ENCODE measurements around the gene CD151.
A peak's percentile ranks its signal among the peaks of the same experiment; 100 is the strongest.

CD151 gene

DNA sequence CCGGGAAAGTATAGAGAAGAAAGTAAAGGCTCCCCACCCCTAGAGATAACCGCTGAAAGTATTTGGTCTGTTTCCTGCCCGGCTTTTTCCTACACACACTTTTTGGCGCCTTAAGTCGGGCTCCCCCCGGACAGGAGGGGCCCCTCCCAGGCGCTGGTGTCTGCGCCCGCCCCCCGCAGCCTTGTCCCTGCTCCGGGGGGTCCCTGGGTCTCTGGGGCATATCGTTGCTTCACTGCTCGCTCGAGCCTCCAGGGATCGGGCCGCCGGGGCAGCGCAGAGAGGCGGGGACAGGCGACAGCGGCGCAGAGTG, 6.0 kb upstream of the CD151 start:
- no peak for DNase-seq (ENCODE audit: low spot score)
- Mint-ChIP-seq H3K4me1 (ENCODE audit: low read depth) (peaks cover 12% of the 10 kb centered on the region), H3K27me3 (ENCODE audit: low read depth) (peaks cover 36% of the 10 kb centered on the region), H3K36me3 (ENCODE audit: low read depth) (peaks cover 10% of the 10 kb centered on the region), H3K27ac (peak overlapping the region; percentile 78), H3K9me3 (no peaks in the 10 kb centered on the region), H3K4me3 (peak overlapping the region; percentile 81)

DNA sequence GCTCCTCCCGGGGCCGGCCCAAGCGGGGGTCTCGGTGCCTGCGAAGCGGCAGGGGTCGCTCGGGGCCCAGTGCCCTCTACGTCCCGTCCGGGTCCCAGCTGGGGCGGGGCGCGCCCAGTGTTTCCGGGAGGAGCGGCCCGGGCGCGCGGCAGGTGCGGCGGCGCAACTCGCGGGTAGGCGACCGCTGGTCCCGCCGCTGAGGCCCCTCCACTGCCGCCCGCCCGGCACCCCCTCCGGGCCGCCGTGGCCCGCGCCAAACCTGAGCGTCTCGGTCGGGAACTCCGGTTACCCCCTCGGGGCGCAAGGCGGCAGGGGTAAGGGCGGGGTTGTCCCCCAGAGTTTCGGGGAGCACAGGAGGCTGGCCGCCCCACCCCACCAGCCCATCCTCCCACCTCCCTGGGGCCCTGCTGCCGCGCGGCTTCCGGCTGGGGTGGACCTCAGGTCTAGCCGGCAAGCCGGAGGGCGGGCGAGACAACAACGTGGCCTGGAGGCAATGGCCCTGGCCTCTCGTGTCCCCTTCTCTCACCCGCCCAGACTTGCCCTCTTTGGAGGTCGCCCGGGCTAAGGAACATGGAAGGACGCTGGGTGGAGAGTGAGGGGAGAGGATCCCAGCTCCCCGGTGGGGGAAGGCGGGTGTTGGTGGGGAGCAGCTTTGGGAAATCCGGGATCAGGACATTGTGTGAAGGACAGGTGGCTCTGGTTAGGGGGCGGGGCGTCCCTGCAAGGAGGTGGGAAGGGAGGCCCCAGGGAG, 5.4 kb upstream of the CD151 start:
- Mint-ChIP-seq H3K27ac (peak overlapping the region; percentile 21), H3K4me3 (peak overlapping the region; percentile 76), H3K9me3 (no peaks in the 10 kb centered on the region), H3K36me3 (ENCODE audit: low read depth) (peaks cover 10% of the 10 kb centered on the region), H3K27me3 (ENCODE audit: low read depth) (peaks cover 37% of the 10 kb centered on the region), H3K4me1 (ENCODE audit: low read depth) (peaks cover 12% of the 10 kb centered on the region)
- no peak for DNase-seq (ENCODE audit: low spot score)

DNA sequence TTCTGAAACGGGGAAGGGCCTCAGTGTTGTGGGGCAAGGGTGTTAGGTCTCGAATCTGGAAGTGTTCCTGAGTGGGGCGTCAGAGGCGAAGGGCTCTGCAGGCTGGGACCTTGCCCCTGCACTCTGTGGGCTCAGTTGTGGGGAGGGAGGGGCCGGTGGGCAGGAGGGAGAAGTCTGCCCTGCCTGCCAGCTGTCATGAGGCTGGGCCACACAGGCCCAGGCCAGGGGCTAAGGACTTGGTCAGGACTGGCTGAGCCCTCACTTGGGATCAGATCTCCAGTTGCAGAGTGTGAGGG, 4.9 kb upstream of the CD151 start, which contains the start of gene CRACR2B:
TSS of gene CRACR2B (plus strand) at position 23 of the 296 bp plus-strand sequence. CDS start 689 bp downstream, outside the sequence.
- DNase-seq (ENCODE audit: low spot score): no peak
- H3K4me3 Mint-ChIP-seq: peak within 1 kb of the TSS; percentile 81
- peaks cover 12% of the 10 kb centered on the region for H3K4me1 Mint-ChIP-seq (ENCODE audit: low read depth)
- H3K27me3 Mint-ChIP-seq (ENCODE audit: low read depth): peaks cover 37% of the 10 kb centered on the region
- H3K27ac Mint-ChIP-seq: peak within 1 kb of the TSS; percentile 78
- H3K36me3 Mint-ChIP-seq (ENCODE audit: low read depth): peaks cover 10% of the 10 kb centered on the region
- no peaks in the 10 kb centered on the region for H3K9me3 Mint-ChIP-seq

DNA sequence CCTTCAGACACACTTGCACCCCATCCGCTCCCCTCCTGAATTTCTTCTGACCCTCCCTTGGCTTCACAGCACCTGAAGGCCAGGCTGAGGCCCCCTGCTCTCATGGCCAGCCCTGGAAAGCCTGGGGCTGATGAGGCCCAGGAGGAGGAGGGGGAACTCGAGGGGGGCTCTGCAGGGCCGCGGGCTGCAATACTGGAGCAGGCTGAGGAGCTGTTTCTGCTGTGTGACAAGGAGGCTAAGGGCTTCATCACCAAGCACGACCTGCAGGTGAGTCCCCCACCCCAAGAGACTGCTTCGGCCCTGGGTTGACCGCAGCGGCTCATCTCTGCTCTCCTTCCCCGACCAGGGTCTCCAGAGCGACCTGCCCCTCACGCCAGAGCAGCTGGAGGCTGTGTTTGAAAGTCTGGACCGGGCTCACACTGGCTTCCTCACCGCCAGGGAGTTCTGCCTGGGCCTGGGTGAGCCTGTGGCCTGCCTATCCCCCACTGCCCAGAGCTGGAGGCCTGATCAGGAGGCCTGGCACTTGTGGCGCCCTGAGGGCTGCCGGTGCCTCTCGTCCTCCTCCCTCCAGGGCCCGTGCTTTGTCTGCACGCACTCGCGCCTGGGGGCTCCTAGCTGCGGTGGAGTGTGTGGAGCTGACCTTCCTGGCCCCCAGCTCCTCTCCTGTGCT, 4.1 kb upstream of the CD151 start:
- peak overlapping the region; percentile 76 for H3K4me3 Mint-ChIP-seq
- H3K27me3 Mint-ChIP-seq (ENCODE audit: low read depth): peaks cover 37% of the 10 kb centered on the region
- DNase-seq (ENCODE audit: low spot score): no peak
- peaks cover 9% of the 10 kb centered on the region for H3K36me3 Mint-ChIP-seq (ENCODE audit: low read depth)
- H3K4me1 Mint-ChIP-seq (ENCODE audit: low read depth): peaks cover 12% of the 10 kb centered on the region
- no peak overlapping the region for H3K27ac Mint-ChIP-seq
- H3K9me3 Mint-ChIP-seq: no peaks in the 10 kb centered on the region

DNA sequence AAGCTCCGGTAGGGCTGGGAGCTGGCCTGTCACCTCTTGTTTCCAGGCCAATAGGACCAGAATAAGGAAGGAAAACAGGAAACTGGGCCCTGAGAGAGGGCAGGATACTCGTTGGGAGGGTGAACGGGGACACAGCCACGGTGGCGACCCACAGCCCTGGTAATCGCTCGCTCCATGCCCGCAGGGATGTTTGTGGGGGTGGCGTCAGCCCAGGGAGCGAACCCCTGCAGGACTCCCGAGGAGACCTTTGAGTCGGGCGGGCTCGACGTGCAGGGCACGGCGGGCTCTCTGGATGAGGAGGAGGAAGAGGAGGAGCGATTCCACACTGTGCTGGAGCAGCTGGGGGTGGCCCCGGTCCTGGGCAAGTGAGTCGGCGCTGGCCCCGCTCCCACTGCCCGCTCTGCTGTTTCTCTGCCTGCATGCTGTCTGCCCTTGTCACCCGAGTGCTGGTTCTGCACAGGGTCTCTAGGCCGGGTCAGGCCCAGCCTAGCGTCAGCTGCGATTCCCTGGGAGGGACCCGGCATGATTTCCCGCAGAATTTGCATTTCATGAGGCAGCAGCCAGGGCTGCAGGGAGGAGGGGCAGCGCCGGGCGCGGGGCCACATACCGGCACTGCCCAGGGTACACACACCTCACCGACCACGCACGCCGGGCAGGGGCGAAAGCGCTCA, 3.4 kb upstream of the CD151 start:
- Mint-ChIP-seq H3K4me1 (ENCODE audit: low read depth) (peaks cover 14% of the 10 kb centered on the region), H3K4me3 (peak overlapping the region; percentile 36), H3K9me3 (no peaks in the 10 kb centered on the region), H3K27ac (no peak overlapping the region), H3K36me3 (ENCODE audit: low read depth) (peaks cover 9% of the 10 kb centered on the region), H3K27me3 (ENCODE audit: low read depth) (peaks cover 37% of the 10 kb centered on the region)
- no peak for DNase-seq (ENCODE audit: low spot score)

DNA sequence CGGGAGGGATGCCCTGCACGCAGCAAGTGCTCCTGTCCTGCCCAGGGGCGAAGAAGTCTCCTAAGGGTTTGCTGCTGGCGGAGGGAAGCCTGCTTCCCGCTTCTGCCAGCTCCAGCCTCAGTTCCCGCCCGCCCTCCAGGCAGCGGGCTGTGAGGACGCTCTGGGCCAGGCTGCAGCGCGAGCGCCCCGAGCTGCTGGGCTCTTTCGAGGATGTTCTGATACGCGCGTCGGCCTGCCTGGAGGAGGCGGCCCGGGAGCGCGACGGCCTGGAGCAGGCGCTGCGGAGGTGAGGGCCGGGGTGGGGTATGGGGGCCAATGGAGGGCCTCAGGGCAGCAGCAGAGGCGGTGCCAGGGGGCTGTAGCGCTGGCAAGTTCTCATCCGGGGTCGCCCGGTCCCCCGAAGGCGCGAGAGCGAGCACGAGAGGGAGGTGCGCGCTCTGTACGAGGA, 2.9 kb upstream of the CD151 start:
- no peak overlapping the region for H3K27ac Mint-ChIP-seq
- no peak for DNase-seq (ENCODE audit: low spot score)
- no peaks in the 10 kb centered on the region for H3K9me3 Mint-ChIP-seq
- H3K4me1 Mint-ChIP-seq (ENCODE audit: low read depth): peaks cover 14% of the 10 kb centered on the region
- H3K27me3 Mint-ChIP-seq (ENCODE audit: low read depth): peaks cover 37% of the 10 kb centered on the region
- peaks cover 6% of the 10 kb centered on the region for H3K36me3 Mint-ChIP-seq (ENCODE audit: low read depth)
- peak overlapping the region; percentile 36 for H3K4me3 Mint-ChIP-seq

DNA sequence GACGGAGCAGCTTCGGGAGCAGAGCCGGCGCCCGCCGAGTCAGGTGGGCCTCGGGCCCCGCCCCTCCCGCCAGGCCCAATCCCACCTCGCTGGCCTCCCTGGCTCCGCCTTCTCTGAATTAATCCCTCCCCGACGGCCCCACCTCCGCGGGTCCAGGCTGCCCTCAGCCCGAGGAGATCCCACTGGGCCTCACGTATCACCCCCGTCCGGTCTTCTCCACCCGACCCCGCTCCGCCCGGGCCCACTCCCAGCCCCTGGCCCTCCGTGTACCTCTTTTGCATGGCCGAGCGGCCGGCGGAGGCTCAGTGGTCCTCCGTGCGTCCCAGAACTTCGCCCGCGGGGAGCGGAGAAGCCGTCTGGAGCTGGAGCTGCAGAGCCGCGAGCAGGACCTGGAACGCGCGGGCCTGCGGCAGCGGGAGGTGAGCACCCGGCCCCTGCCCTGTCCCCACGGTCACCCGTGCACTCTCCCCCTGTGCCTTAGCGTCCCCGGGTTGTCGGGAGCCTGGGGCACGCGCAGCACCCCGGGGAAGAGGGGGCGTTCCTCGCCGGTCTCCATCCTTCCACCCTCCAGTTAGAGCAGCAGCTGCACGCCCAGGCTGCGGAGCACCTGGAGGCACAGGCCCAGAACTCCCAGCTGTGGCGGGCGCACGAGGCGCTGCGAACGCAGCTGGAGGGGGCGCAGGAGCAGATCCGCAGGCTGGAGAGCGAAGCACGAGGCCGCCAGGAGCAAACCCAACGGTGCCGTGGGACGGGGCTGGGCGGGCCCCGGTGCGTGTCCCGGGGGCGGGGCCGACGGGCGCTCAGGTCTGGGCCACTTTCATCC, 2.2 kb upstream of the CD151 start:
- Mint-ChIP-seq H3K27ac (no peak overlapping the region), H3K27me3 (ENCODE audit: low read depth) (peaks cover 37% of the 10 kb centered on the region), H3K4me1 (ENCODE audit: low read depth) (peaks cover 14% of the 10 kb centered on the region), H3K4me3 (peak overlapping the region; percentile 9), H3K9me3 (no peaks in the 10 kb centered on the region), H3K36me3 (ENCODE audit: low read depth) (peaks cover under 1% of the 10 kb centered on the region)
- peak; percentile 53 for DNase-seq (ENCODE audit: low spot score)

DNA sequence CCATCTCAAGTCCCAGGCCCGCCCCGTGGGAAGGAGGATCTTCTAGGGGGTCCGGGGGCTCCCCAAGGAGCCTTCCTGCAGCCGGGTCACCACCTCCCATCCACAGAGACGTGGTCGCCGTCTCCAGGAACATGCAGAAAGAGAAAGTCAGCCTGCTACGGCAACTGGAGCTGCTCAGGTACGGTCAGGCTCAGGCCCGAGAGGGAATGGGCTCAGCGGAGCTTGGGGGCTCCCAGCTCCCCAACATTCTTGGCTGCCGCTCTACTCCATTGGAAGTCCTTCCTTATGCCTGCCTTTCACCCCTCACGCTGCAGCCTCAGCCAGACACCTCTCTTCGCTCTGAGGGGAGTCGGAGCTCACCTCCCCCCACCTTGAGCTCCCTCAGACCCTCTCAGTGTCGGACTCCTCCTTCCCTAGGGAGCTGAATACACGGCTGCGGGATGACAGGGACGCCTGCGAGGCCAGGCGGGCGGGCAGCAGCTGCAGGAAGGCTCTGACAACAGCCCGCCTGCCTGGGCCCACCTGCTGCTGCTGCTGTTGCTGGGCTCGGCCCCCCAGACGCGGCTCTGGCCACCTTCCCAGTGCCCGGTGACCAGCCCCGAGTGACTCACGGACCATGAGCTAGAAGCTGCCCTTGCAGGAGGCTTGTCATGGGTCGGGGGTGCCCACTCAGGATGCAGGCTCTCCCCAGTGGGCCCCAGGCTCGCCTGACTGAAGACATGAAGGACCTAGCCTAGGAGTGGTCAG, 1.5 kb upstream of the CD151 start:
- H3K4me3 Mint-ChIP-seq: peak overlapping the region; percentile 38
- peaks cover 14% of the 10 kb centered on the region for H3K4me1 Mint-ChIP-seq (ENCODE audit: low read depth)
- H3K9me3 Mint-ChIP-seq: no peaks in the 10 kb centered on the region
- H3K36me3 Mint-ChIP-seq (ENCODE audit: low read depth): no peaks in the 10 kb centered on the region
- no peak for DNase-seq (ENCODE audit: low spot score)
- H3K27me3 Mint-ChIP-seq (ENCODE audit: low read depth): peaks cover 37% of the 10 kb centered on the region
- H3K27ac Mint-ChIP-seq: no peak overlapping the region

DNA sequence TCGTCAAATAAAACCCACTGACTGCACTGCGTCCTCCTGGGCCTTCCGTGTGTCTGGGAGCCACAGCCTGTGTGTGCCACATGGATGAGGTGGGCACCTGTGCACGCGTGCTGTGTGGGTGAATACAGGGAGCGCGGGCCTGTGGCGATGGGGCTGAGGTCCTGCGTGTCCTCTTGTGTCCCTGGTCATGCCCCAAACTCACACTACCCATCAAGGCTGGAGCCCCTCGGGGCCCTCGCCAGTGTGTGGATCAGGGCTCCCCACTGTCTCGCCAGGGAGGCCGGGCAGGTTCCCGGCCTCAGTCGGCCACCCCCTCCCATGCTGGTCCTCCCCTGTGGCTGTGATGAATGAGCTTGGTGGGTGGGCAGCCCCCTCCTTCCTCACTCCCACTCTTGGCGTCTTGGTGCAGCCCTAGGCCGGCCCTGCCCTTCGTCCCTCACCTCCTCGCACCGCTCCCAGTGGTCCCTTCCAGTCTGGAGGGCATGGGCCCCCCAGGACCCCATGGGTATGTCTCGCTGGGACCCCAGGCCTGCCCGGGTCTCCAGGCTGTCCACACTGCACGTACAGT, 707 bp upstream of the CD151 start:
- no peak overlapping the region for H3K27ac Mint-ChIP-seq
- no peaks in the 10 kb centered on the region for H3K36me3 Mint-ChIP-seq (ENCODE audit: low read depth)
- H3K9me3 Mint-ChIP-seq: no peaks in the 10 kb centered on the region
- peaks cover 37% of the 10 kb centered on the region for H3K27me3 Mint-ChIP-seq (ENCODE audit: low read depth)
- H3K4me1 Mint-ChIP-seq (ENCODE audit: low read depth): peaks cover 14% of the 10 kb centered on the region
- H3K4me3 Mint-ChIP-seq: peak overlapping the region; percentile 32
- DNase-seq (ENCODE audit: low spot score): no peak

DNA sequence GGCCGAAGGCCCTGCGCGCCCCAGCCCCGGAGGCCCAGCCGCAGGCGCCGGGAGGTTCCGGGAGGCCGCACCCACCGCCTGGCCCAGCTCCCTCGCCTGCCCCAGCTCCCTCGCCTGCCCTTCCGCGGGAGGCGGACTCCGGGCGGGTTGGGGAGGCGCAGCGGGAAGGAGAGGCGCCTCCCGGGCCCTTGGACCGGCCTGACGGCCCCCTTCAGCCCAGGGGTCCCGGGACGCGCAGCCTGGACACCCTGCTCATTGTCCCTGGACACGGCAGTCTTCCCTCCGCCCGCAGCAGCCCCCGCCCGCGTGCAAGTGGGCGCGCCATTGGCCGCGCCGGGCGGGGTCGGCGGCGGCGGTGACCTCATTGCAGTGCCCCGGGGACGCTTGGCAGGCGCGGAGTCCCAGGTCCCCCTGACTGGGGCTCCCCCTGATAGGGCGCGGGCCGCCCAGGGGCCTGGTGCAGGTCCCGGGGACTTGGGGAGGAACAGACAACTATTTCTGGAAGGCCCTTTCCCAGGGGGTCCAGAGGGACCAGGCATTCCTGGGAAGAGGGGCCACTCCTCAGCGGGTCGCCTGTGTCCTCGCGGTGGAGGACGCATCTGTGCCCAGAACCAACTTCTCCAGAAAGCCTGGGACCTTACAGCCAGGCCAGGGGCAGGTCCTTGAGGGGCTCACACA, 501 bp downstream of the CD151 start:
- Mint-ChIP-seq H3K4me1 (ENCODE audit: low read depth) (peaks cover 6% of the 10 kb centered on the region), H3K27ac (no peak overlapping the region), H3K9me3 (no peaks in the 10 kb centered on the region), H3K27me3 (ENCODE audit: low read depth) (peaks cover 30% of the 10 kb centered on the region), H3K36me3 (ENCODE audit: low read depth) (peaks cover 3% of the 10 kb centered on the region), H3K4me3 (peak overlapping the region; percentile 60)
- DNase-seq (ENCODE audit: low spot score): peak; percentile 52

DNA sequence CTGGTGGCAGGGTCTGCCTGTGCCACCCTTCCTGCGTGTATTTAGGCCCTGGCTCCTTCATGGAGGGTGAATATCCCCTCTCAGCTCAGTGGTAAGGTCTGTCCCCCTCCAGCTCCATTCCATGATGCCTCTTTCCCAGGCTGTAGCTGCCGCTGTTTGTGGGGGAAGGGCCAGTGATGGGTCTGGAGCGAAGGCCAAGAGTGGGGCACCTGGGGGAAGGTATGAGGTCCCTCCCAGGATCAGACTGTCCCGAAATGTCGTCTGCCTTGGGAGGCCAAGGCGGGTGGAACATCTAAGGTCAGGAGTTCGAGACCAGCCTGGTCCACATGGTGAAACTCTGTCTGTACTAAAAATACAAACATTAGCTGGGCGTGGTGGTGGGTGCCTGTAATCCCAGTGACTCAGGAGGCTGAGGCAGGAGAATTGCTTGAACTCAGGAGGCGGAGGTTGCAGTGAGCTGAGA, 1.1 kb downstream of the CD151 start:
- H3K4me1 Mint-ChIP-seq (ENCODE audit: low read depth): peaks cover 4% of the 10 kb centered on the region
- H3K27ac Mint-ChIP-seq: no peak overlapping the region
- no peak for DNase-seq (ENCODE audit: low spot score)
- no peaks in the 10 kb centered on the region for H3K9me3 Mint-ChIP-seq
- H3K4me3 Mint-ChIP-seq: peak overlapping the region; percentile 60
- peaks cover 24% of the 10 kb centered on the region for H3K27me3 Mint-ChIP-seq (ENCODE audit: low read depth)
- H3K36me3 Mint-ChIP-seq (ENCODE audit: low read depth): peaks cover 7% of the 10 kb centered on the region

DNA sequence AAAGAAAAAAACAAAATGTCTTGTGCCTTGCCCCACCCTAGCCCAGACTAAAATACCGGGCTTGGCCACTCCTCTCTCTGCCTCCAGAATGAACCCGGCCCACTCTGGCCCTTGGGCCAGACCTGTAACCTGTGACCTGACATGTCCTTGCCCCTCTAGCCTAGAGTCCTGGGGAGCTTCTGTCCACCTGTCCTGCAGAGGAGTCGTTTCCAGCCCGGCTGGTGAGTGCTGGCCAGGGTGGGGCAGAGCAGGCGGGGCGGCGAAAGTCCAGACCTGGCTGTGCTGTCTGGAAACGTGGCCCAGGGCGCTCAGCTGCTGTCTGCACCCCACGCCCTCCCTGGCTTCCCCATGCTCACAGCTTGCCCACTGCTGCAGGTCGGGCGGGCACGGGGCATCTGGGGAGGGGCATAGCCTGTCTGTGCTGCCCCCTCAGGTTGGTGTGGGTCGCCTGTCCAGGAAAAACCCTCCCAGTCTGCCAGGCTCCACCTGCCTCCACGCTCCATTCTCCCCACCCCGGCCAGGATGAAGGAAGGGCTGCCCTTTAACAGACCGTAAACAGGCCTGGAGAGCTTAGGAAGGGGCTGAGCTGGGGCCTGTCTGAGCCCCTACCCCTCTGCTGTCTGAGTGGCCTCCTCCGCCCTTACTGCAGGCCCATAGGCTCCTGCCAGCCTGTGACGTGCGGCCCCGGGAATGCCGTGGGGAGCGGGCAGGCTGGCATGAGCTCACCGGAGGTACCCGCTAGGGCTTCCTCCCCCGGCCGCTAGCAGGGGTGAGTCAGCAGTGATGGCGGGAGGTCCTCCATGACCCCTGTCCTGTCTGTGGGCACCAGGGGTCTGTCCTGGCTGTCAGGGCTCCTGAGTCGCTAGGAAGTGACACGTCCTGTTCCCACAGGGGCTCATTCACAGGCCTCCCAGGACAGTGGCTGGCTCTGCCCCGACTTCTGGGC, 1.9 kb downstream of the CD151 start:
- H3K36me3 Mint-ChIP-seq (ENCODE audit: low read depth): peaks cover 8% of the 10 kb centered on the region
- H3K9me3 Mint-ChIP-seq: no peaks in the 10 kb centered on the region
- no peak overlapping the region for H3K27ac Mint-ChIP-seq
- DNase-seq (ENCODE audit: low spot score): no peak
- H3K4me1 Mint-ChIP-seq (ENCODE audit: low read depth): peaks cover 2% of the 10 kb centered on the region
- H3K27me3 Mint-ChIP-seq (ENCODE audit: low read depth): peaks cover 16% of the 10 kb centered on the region
- peak overlapping the region; percentile 36 for H3K4me3 Mint-ChIP-seq
